Peyer's patch (tissue), 4 donors: Measurements from ENCODE around the gene COQ9. TPM values are rescaled to one million over a fixed set of nuclear protein-coding genes. Genes with fewer than 3 reads are reported as not detected.
A peak's percentile ranks its signal among the peaks of the same experiment; 100 is the strongest.

Experiments
- DNase-seq, 3 donors: peaks; one replicate each; pipeline ENCODE4 v3.0.0-alpha.2; 2017 to 2019
- H3K27ac ChIP-seq, 4 donors: fragments of 200-600 bp; sonication (generic); one replicate each; pipeline ENCODE4 v1.5.1; 2016 to 2019
- H3K27me3 ChIP-seq, 2 donors: fragments of 200-600 bp; sonication (generic); one replicate each; pipeline ENCODE4 v1.5.1; 2019
- H3K36me3 ChIP-seq, 3 donors: fragments of 200-600 bp; sonication (generic); one replicate each; pipeline ENCODE4 v1.5.1; 2016 to 2019
- H3K4me1 ChIP-seq, 4 donors: fragments of 200-600 bp; sonication (generic); one replicate each; pipeline ENCODE4 v1.5.1; 2016 to 2019
- H3K4me3 ChIP-seq, 4 donors: fragments of 200-600 bp; sonication (generic); 1 replicate in 3 of 4; 2 replicates in 1 of 4; pipeline ENCODE4 v1.5.1; 2016 to 2019; ENCODE audit warnings: mild to moderate bottlenecking in 1 of 4
- H3K9me3 ChIP-seq, 4 donors: fragments of 200-600 bp; sonication (generic); one replicate each; pipeline ENCODE4 v1.5.1; 2016 to 2019; ENCODE audit warnings: mild to moderate bottlenecking in 1 of 4
- POLR2A ChIP-seq, 2 donors: fragments of 450-650 bp; IDR thresholded peaks; one replicate each; pipeline ENCODE4 v1.5.1; 2017; ENCODE audit warnings: antibody characterized with exemption in 2 of 2, mild to moderate bottlenecking in 2 of 2, moderate library complexity in 2 of 2
- total RNA-seq, 4 donors: library from RNA; depleted of rRNA; stranded (reverse); fragments of >200 nt; gene quantifications; one replicate each; pipeline ENCODE4 v1.1.0, GENCODE V29; 2016
- TF ChIP-seq, protein P1 (sequence below), 6 experiments: fragments of 450-650 bp in 4 of 6; fragments of 200-600 bp in 2 of 6; sonication (generic) in 1 of 6; IDR thresholded peaks; one replicate each; pipeline ENCODE4 v1.5.1; 2017 to 2019; ENCODE audit warnings: antibody characterized with exemption in 6 of 6, mild to moderate bottlenecking in 3 of 6, moderate library complexity in 1 of 6

COQ9 gene
- total RNA-seq, 4 donors from 2014 or later: 87.5 to 154 (median 122) TPM

DNA sequence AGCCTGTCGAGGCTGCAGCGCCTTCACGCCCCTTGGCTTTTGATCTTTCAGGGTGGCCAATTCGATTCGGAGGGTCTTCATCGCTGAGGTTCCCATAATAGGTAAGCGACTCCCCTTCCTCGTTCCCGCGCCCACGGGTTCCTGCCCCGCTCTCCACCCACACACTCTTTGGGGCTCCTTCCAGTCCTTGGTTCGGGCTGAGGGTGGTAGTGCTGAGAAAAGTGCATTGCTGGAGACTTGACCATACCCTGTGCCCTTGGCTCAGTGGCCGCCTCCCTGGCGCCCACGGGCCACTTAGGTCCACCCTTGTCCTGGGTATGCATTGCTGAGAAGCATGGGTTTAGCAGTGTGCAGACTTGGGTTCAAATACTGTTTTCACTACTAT, 15.7 kb downstream of the COQ9 start:
- Histone ChIP-seq H3K9me3 (no peaks in the 10 kb centered on the region), H3K4me1 (peaks cover 0 to 16% (median 5%) of the 10 kb centered on the region in 4 donors), H3K4me3 (peak overlapping the region; percentile 77 to 93 (median 86)), H3K36me3 (peaks cover 0 to 74% (median 0%) of the 10 kb centered on the region in 3 donors), H3K27ac (peak overlapping the region; percentile 77 to 86 (median 86)), H3K27me3 (no peaks in the 10 kb centered on the region)
- DNase-seq: no peak
- TF ChIP-seq, protein P1, sequence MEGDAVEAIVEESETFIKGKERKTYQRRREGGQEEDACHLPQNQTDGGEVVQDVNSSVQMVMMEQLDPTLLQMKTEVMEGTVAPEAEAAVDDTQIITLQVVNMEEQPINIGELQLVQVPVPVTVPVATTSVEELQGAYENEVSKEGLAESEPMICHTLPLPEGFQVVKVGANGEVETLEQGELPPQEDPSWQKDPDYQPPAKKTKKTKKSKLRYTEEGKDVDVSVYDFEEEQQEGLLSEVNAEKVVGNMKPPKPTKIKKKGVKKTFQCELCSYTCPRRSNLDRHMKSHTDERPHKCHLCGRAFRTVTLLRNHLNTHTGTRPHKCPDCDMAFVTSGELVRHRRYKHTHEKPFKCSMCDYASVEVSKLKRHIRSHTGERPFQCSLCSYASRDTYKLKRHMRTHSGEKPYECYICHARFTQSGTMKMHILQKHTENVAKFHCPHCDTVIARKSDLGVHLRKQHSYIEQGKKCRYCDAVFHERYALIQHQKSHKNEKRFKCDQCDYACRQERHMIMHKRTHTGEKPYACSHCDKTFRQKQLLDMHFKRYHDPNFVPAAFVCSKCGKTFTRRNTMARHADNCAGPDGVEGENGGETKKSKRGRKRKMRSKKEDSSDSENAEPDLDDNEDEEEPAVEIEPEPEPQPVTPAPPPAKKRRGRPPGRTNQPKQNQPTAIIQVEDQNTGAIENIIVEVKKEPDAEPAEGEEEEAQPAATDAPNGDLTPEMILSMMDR (IDR thresholded peaks at IDR 0.05): no peak
- TF ChIP-seq POLR2A (IDR thresholded peaks at IDR 0.05): no peak

DNA sequence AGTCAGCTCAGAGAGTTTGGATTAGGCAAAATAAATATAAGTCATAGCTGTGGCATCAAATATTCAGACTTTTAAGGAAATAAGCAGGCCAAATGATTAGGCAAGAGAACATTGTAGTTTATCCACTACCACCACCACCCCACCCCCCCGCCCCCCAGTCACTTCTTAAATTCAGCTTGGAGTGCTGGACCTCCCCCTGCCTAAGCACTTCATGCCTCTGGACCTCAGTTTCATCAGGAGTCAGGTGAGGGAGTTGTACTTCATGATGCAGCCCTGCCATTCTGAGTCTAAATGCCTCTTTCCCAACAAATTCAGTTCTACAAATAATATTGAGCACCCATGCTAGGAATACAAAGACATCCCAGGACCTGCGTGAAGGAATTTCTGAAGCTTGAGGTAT, 17.2 kb downstream of the COQ9 start:
- H3K4me1 ChIP-seq: peaks cover 0 to 19% (median 5%) of the 10 kb centered on the region in 4 donors
- no peak for TF ChIP-seq POLR2A (IDR thresholded peaks at IDR 0.05)
- TF ChIP-seq, protein P1 (IDR thresholded peaks at IDR 0.05): no peak
- no peak overlapping the region for H3K27ac ChIP-seq
- H3K36me3 ChIP-seq: peaks cover 0 to 74% (median 0%) of the 10 kb centered on the region in 3 donors
- H3K27me3 ChIP-seq: no peaks in the 10 kb centered on the region
- no peaks in the 10 kb centered on the region for H3K9me3 ChIP-seq
- no peak for DNase-seq
- H3K4me3 ChIP-seq: no peak overlapping the region

DNA sequence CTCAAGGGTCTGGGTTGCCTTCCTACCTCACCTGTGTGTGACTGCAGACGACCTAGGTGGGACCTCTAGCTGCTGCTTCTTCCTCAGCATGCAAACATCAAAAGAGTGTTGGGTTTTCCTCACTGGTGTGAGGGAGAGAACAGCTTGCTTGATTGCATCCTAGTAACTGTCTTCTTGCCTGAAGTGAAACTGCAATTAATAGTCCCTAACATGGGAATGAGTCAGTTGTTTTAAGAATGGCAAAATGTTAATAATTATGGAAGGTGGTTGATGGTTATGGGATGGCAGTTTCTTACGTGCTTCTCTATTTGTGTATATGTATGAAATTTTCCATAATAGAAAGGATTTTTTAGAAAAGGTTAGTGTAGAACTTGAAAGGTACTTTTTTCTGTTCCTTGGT, 21.1 kb downstream of the COQ9 start:
- H3K9me3 ChIP-seq: no peaks in the 10 kb centered on the region
- H3K36me3 ChIP-seq: peaks cover 0 to 93% (median 0%) of the 10 kb centered on the region in 3 donors
- H3K4me1 ChIP-seq: peaks cover 0 to 52% (median 8%) of the 10 kb centered on the region in 4 donors
- no peak overlapping the region for H3K27ac ChIP-seq
- DNase-seq: no peak
- H3K4me3 ChIP-seq: no peak overlapping the region
- H3K27me3 ChIP-seq: no peaks in the 10 kb centered on the region
- TF ChIP-seq, protein P1 (IDR thresholded peaks at IDR 0.05): no peak
- TF ChIP-seq POLR2A (IDR thresholded peaks at IDR 0.05): no peak

DNA sequence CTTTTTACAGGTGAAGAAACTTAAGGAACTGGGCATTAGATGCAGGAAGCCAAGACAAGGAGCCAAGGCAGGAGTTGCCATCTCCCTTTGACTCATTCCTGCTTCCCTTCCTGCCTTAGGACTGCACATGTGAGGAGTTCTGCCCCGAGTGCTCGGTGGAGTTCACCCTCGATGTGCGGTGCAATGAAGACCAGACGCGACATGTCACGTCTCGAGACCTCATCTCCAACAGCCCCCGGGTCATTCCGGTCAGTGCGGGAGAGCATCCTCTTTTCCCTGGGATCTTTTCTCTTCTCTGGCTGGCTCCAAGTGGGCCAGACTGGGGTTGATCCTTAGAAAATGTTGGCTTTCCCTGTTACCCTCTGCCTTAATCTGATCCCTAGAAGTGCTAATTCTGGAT, 21.8 kb downstream of the COQ9 start:
- H3K9me3 ChIP-seq: no peaks in the 10 kb centered on the region
- no peaks in the 10 kb centered on the region for H3K27me3 ChIP-seq
- H3K27ac ChIP-seq: no peak overlapping the region
- peaks cover 0 to 45% (median 6%) of the 10 kb centered on the region in 4 donors for H3K4me1 ChIP-seq
- H3K4me3 ChIP-seq: no peak overlapping the region
- TF ChIP-seq, protein P1 (IDR thresholded peaks at IDR 0.05): no peak
- TF ChIP-seq POLR2A (IDR thresholded peaks at IDR 0.05): no peak
- no peak for DNase-seq
- H3K36me3 ChIP-seq: peaks cover 0 to 94% (median 0%) of the 10 kb centered on the region in 3 donors

DNA sequence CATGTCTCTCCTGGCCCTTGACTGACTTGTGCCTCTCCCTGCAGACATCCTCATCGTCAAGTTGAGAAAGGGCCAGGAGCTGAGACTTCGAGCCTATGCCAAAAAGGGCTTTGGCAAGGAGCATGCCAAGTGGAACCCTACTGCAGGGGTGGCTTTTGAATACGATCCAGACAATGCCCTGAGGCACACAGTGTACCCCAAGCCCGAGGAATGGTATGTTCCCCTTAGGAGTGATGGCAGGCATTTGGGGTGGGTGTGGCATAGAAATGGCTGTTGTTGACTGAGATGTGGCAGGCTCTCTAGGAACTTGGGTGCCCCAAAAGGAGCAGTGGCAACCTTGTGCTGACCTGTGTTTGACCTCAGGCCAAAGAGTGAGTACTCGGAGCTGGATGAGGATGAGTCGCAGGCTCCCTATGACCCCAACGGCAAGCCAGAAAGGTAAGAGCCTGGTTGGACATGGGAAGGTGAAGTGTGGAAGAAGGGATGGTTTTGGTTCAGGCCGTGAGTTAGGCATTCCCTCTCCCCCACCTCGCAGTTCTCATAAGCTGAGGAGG, 22.7 kb downstream of the COQ9 start:
- H3K27me3 ChIP-seq: no peaks in the 10 kb centered on the region
- H3K27ac ChIP-seq: peak overlapping the region in 2 of 4 donors; percentile 71 to 81
- no peaks in the 10 kb centered on the region for H3K9me3 ChIP-seq
- no peak for DNase-seq
- no peak overlapping the region for H3K4me3 ChIP-seq
- H3K4me1 ChIP-seq: peaks cover 0 to 40% (median 5%) of the 10 kb centered on the region in 4 donors
- H3K36me3 ChIP-seq: peaks cover 0 to 94% (median 0%) of the 10 kb centered on the region in 3 donors
- TF ChIP-seq, protein P1 (IDR thresholded peaks at IDR 0.05): no peak
- no peak for TF ChIP-seq POLR2A (IDR thresholded peaks at IDR 0.05)
